Cardiac fibroblast (primary cell): ENCODE results near the gene TDRD10.

Experiments used
- DNase-seq, 2 donors: peaks; one replicate each; pipeline versions ENCODE4 v3.0.0 to v3.0.0-alpha.2; 2010; ENCODE audit warnings: low read depth in 2 of 2
- H3K4me3 ChIP-seq, 2 donors: replicated peaks in 1 of 2; 1 replicate in 1 of 2; 2 replicates in 1 of 2; pipeline ENCODE4 v1.5.1; 2011; ENCODE audit warnings: low read depth in 2 of 2, low read length in 2 of 2, mild to moderate bottlenecking in 2 of 2, moderate library complexity in 1 of 2
- TF ChIP-seq, protein P1 (sequence below): IDR thresholded peaks from one replicate; pipeline ENCODE4 v1.5.1; 2011; ENCODE audit warnings: low read depth, mild to moderate bottlenecking, low read length, inconsistent platforms

Gene TDRD10, protein sequence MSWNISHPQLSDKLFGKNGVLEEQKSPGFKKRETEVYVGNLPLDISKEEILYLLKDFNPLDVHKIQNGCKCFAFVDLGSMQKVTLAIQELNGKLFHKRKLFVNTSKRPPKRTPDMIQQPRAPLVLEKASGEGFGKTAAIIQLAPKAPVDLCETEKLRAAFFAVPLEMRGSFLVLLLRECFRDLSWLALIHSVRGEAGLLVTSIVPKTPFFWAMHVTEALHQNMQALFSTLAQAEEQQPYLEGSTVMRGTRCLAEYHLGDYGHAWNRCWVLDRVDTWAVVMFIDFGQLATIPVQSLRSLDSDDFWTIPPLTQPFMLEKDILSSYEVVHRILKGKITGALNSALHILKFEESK

DNA sequence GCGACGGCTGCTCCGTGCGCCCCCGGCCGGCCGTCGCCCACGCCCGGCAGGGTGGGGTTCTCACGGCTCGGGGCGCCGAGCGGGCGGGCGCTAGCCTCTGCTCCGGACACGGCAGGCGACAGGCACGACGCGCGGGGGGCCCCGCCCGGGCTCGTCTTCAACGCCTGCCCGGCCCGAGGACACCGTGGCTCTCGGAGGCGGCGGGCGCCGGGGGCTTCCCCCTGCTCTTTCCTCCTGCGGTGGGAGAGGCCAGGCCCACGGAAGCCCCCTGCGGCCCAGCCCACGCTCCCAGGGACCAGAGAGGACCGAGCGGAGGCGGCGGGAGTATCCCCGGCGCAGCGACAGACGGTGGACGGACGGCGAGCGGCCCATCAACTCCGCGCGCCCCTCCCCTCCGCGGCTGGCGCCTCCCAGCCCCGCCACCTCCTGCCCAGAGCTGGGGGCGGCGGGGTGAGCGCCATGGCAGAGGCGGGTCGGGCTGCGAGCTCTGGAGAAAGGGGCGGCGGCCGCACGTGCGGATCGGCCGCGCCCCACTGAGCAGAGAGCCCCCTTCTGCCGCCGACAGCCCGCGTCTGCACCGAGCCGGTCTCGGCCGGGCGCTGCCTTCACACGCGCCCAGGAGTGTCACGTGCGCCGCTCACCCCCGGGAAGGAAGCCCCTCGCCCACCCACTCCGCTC, at the start of gene TDRD10, which contains the start of gene SHE:
Gene TDRD10, plus strand, starts transcription at position 154 of the 678 bp plus-strand sequence. CDS start 4,685 bp downstream, outside the sequence.
Gene SHE, minus strand, starts transcription at position 347 of the 678 bp plus-strand sequence. CDS start 386 bp downstream, outside the sequence.
- no peak for DNase-seq
- TF ChIP-seq, protein P1, sequence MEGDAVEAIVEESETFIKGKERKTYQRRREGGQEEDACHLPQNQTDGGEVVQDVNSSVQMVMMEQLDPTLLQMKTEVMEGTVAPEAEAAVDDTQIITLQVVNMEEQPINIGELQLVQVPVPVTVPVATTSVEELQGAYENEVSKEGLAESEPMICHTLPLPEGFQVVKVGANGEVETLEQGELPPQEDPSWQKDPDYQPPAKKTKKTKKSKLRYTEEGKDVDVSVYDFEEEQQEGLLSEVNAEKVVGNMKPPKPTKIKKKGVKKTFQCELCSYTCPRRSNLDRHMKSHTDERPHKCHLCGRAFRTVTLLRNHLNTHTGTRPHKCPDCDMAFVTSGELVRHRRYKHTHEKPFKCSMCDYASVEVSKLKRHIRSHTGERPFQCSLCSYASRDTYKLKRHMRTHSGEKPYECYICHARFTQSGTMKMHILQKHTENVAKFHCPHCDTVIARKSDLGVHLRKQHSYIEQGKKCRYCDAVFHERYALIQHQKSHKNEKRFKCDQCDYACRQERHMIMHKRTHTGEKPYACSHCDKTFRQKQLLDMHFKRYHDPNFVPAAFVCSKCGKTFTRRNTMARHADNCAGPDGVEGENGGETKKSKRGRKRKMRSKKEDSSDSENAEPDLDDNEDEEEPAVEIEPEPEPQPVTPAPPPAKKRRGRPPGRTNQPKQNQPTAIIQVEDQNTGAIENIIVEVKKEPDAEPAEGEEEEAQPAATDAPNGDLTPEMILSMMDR = no peak
- H3K4me3 ChIP-seq = peak within 1 kb of the TSS; percentile 1 to 25

DNA sequence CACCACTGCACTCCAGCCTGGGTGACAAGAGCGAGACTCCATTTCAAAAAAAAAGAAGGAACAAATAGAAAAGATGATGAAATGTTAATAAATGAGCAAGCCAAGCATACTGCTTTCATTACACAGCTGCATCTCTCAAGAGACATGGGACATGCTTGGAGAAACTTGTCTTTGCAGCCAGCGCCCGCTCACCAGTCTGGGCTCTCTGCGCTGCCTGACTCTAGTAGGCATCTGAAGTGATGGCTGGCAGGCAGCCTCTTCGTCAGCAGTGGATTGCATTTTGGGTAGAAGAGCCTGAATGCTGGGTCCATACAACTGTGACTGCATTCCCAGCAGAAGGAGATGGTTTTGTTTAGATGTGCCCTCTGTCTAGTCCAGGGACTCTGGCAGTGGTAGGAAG, 48.9 kb upstream of the TDRD10 start:
- H3K4me3 ChIP-seq = no peak overlapping the region
- DNase-seq = peak in 1 of 2 donors; percentile 25
- TF ChIP-seq, protein P1 = no peak

DNA sequence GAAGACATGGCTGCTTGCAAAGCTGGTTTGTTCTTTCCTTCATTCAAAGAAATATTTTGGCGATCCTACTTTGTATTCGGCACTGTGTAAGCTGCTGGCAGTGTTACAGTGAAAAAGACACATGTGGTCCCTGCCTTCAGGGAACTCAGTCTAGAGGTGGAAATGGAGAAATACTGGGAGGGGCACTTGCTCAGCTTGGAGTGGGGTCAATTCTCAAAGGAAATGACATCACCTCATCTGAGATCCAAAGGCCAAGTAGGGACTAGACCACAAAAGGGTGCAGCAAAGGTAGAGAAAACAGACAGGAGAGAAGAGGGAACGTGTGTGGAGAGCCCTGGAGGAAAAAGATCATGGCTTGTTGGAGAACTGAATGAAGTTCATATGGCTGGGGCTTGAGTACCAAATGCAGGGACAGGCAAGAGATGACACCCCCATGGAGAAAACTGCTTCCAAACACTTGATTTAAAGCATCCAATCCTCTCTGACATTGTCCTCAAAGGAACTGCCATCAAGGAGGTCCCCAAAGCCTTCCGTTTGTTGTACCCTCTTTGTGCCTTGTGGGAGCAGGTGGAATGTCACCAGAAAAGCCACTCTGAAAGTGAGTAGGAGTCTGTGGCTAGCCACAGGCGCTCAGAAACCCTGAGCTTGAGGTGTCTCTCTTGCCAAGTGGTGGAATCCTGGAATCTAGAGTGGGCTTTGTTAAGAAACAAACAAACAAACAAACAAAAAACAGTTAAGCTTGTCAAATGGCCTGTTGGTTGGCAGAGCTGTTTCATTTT, 48.3 kb upstream of the TDRD10 start:
- peak; percentile 80 to 84 for DNase-seq
- TF ChIP-seq, protein P1 = no peak
- no peak overlapping the region for H3K4me3 ChIP-seq

DNA sequence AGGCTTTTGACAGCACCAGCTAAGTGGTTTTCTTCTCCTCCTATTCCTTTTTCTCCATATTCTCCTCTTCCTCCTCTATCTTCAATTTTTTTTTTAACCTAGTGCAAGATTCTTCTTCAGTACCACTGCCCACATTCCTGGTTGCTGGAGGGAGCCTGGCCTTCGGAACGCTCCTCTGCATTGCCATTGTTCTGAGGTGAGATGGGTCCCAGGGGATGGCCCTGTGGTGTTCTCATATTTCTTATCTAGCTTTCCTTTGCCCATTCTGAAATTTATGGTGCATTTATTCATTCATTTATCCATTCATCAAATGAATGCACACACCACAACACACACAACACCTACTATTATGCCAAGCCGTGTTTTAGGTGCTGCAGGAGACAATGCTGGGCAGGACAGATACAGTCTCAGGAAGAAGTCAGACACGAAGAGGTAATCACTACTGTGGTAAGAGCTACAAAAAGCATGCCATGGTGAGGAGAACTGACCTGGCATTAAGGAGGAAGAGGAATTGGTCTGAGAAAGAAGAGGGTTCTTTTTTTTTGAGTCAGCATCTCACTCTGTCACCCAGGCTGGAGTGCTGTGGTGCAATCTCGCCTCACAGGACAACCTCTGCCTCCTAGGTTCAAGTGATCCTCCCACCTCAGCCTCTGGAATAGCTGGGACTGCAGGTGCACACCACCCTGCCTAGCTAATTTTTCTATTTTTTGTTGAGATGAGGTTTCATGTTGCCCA, 47.5 kb upstream of the TDRD10 start:
- no peak overlapping the region for H3K4me3 ChIP-seq
- TF ChIP-seq, protein P1 = no peak
- no peak for DNase-seq

DNA sequence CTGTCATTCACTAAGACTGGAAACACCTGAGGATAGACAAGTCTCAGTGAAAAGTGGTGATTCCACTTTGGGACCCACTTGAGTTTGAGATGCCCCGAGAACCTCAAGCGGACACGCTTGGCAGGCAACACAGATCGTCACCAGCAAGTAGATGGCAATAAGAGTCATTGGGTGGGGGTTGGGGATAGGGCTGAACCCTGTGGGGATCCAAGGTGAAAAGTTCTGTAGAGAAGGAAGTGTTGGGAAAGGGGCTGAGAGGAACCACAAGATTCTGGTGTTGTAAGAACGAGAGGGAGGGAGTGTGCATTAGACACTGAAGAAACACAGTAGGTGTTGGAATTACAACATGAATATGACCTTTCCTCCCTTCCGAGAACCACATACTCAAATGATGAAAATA, 45.4 kb upstream of the TDRD10 start:
- no peak for DNase-seq
- H3K4me3 ChIP-seq = no peak overlapping the region
- TF ChIP-seq, protein P1 = no peak

DNA sequence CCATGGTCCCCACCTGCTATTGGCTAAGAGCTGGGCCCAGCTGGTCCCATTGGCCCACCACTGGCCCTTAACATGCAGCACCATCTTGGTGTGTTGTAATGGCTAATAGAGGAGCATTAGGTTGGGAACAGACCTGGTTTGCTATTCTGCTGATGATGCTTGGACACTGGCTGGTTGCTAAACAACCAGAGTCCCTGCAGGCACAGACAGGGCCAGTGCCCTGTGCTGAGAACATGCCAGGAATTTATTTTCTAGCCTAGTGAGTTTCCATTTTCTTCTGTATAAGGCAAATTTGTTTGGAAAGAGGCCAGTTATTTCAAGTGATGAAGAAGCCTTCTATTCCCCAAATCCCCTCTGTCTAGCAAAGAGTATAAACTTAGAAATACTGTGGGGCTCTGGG, 42.9 kb upstream of the TDRD10 start:
- no peak overlapping the region for H3K4me3 ChIP-seq
- DNase-seq = no peak
- TF ChIP-seq, protein P1 = no peak
